HG02678 (cell line): ENCODE results near the gene NAV2.

Source experiments
- ATAC-seq: cut with Tn5 transposase; IDR thresholded peaks from one replicate; pipeline ENCODE4 v1.9.1; 2021; ENCODE audit warnings: mild to moderate bottlenecking, moderate library complexity; ENCODE audit not compliant: unreplicated experiment

Gene NAV2

DNA sequence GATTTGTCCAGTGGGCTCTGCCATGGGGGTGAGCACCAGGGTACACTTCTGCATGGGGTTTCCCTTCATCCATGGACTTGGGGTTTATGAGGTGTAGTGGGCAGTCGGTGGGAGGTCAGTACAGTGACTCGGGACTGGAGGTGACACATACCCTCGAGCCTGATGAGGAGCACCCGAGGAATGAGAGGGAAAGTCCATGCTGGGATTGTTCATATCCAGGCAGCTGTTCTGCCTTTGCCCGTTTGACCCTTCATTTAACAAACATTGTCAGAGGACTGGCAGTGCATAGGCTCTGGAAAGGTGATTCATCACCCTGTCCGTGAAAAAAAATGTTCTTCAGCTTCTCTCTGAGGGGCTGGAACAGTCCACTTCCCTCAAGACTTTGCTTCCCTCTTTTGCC lies 2.7 kb downstream of the NAV2 start:
- ATAC-seq = no peak

DNA sequence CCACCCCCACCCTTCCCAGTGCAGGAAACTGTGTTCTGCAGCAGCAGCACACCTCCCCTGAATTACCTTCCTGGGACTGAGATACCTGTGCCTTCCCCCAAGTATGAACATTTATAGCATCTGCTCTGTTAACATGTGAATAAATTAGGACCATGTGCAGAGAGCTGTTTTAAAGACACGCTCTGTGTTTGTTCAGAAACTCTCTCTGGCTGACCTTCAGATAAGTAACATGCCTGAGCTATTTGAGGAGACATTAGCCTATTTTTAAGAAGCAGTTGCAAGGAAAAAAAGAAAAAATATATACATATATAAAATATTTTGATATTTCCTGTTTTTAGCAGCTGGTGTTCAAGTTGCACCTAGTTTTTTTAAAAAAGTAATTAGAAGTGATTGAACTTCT lies 5.4 kb downstream of the NAV2 start:
- no peak for ATAC-seq

DNA sequence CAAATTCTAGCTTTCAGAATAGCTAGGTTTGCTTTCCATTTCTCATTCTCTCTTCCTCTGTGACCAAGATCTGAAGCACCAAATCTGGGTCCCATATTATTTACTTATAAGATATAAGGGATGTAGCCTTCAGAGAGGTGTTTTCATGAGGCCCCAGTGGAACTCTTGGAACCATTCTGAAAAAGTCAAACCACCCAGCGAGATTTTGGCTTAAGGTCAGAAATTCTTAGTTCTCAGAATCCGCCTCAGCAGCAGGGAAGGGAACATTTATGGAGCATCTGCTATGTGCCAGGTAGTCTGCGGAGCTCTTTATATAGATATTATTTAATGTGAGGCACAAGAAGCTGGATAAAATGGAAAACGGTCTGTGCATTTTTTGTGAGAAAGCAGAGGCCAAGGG lies 6.3 kb downstream of the NAV2 start:
- no peak for ATAC-seq

DNA sequence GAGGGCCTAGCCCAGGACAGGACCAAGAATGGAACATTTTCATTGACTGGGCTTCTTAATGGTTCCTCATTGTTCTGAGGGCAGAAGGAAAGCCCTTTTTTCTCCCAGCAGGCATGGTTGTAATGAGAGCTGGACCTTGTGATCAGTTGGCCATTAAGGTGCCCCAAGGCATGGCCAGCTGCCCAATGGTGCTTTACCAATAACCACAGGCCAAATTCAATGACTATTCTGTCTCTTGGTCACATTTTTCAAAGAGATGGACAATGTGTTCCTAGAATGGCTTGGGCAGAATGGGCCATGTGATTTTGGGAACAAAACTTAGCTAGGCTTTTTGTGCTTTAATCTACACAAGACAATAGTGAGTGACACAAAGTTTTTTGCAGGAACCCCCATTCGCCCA lies 7.3 kb downstream of the NAV2 start:
- no peak for ATAC-seq

DNA sequence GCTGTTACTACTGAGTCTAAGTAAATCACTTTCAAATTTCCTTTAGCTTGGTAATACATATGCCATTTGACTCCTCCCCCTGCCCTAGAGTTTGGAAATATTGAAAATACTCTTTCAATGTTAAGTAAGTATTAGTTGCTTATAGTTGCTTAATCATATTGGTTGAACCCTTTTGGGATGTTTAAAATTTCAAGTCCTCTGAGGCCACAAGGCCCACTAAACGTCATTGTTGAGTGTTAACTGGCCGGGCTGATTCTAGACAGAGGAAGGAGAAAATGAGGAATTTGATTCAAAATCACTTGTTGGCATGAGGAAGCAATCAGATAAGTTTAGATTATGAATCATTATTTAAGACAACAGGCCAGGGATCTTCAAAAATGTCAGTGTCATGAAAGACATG lies 8.5 kb downstream of the NAV2 start:
- ATAC-seq = no peak

DNA sequence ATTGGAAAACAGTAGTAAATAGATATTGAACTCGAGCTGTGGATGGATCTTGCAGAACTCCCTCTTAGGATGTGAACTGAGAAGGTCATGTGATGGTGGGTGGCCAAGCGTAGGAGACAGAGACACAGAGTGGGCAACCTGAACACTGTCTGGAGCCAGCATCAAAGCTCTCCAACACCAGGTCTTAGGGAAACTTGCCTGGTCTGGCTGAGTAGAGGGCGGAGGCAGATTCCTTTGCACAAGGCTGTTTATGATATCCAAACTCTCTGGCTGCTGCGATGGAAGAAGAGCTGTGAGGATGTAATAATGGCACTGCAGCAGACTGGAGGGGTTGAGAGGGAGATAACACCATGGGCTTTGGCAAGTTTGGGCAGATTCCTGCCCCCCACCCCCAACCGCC lies 10.1 kb downstream of the NAV2 start:
- no peak for ATAC-seq

DNA sequence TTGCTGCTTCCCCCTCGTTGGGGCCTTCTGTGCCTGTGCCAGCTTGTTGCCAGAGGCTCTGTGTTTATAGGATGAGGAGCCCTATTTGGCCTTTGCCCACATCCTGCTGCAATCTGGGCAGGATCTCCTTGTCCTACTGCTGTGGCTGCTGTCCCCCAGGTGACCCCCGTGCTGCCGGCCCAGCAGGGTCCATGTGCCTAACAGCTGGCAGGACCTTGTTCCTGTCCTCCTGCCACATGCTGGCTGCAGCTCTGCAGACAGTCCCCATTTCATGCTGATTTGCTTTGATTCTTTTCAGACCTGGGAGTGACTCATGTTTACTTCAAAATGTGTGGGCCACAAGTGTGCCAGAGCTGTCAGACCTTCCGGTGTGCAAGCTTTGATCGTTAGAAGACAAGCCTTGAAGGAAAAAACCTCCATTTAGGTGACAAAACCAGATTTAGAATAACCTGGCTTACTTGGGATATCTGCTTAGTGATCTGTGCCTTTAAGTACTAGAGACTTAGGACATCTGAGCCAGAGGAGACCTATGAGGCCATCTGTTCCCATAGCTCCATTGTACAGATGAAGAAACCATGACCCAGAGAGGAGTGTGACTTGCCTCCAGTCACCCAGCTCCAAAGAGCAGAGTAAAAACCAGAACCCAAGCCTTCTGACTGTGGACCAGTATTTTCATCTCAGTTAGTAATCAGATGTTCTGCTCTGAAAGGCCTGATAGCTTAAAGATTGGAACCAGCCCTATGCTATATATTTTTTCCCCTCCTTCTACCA lies 11.1 kb downstream of the NAV2 start:
- ATAC-seq = no peak

DNA sequence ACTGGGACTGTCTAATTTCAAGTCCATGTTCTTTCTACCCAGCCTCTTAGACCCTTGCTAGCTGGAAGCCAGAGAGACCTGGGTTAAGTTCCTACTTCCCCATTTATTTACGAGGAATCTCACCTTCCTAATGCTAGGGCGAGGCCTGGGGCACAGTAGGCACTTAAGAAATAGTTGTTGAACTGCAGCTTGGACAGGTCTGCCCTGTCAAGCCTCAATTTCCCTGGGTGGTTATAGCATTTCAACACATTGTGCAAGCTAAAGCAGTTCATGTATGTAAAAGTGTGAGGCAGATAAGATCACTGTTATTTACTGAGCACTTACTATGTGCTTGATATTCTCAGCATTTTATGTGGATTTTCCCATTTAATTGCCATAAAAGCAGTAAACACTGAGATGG lies 12.1 kb downstream of the NAV2 start:
- ATAC-seq = no peak

DNA sequence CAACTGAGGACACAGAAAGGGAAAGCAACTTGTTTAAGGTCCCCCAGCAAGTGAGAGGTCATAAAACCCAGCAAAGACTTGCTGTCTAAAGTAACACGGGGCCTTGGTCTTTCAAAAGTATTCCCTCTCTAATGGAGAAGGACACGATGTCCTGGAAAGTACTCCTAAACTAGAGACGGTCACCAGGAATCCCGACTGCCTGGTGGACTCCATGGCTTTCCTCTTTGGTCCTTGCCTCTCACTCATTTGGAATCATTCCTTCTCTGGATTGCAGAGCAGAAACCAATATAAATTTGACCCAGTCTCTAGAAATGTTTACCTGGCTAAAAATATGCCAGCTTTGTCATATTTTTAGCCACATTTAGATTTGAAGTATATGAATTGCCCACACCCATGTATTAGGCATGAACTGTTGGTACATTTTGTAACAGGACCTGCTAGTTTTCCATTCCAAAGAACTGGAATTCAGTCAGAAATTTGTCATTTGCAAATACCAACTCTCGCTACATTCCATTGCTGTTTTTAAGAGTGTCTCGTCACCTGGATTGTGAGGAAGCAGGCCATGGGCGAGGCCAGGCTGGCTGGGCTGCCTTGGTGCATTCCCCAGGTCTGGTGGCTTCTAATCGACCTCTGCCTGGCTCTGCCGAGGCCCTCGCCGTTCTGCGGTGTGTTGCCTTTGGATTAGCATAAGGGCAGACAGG lies 12.9 kb downstream of the NAV2 start:
- ATAC-seq = no peak

DNA sequence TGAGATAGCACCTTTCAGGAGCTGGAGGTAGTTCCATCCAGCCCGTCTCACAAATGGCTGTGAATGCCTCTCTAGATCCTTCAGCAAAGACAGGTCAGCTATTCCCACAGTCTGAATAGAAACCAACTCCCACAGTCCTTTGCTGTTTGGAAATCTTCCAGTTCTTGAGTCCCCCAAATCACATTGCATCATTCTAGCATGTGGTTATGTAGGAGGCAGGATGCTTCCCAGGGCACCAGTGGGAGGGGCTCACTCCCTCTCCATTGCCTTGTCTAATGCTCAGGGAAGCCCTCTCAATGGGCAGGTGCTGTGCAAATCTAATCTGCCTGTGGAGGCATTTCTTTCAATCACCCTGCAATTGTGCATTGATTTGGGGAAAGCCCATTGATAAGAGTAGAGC lies 14.6 kb downstream of the NAV2 start:
- ATAC-seq = no peak

DNA sequence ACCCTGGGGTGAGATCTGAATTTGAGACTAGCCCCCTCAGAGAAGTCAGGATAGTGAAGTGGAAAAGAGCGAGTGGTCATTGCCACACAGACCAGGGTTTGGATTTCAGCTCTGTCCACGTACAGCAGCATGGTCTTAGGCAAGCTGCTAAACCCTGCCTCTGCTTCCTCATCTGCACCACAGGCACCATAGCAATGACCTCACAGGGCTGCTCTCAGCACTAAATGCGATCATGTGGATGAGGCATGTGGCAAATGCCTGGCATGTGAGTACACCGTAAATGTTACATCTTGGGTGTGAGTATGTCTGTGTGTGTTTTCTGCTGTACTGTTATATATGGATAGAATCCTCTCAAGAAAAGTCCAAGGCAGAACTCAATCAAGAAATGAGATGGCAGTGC lies 15.8 kb downstream of the NAV2 start:
- ATAC-seq = no peak

DNA sequence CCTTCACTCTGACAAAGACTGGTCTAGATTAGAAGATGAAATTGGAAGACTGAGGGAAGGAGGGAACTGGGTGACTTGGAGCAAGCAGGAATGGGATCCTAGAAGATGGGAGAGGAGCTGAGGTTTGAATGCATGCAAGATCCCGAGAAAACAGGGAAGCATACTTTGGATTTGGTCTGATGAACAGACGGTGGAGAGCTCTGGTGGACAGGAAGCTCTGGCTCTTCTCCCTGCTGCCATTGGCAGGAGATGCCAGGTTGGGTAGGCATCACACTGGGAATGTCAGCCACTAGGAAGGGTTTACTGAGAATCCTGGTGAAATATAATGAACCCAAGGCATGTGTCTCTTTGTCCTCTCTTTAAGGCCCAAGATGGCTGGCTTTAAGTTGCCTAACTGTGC lies 16.5 kb downstream of the NAV2 start:
- no peak for ATAC-seq

DNA sequence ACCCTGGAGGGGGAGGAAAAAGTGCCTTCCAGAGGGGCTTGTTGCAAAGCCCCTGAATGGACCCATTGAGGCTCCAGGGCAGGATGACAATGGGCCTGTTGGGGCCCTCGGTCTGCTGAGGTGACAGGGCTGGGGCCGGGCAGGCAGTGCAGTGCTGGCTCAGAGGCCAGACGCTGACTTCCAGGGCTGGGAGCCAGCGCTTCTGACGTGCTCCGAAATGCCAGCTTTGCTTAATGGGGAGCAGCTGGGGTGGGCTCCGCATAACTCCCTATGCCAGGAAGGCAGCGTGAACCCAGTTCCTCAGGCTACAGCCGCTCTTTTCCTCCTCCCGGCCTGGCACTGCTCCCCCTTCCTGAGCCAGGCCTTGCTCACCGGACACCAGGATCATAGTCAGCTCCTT lies 17.7 kb downstream of the NAV2 start:
- no peak for ATAC-seq

DNA sequence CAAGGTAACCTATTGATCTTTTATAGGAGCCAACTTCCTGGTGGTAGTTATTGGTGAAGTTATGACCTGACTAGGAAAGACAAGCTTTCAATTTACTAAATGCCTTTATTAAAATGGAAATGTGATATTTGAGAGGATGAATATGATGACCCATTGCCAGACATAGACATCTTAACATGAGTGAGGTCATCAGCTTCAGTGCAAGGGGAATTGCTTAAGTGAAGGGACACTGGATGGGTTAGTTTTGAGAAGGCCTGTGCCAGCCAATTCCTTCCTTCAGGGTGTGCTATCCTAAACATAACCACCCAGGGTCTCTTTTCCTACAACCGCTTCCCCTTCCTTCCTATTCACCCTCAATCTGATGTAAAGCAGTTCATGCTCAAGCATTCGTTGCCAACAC lies 21.5 kb downstream of the NAV2 start:
- no peak for ATAC-seq

DNA sequence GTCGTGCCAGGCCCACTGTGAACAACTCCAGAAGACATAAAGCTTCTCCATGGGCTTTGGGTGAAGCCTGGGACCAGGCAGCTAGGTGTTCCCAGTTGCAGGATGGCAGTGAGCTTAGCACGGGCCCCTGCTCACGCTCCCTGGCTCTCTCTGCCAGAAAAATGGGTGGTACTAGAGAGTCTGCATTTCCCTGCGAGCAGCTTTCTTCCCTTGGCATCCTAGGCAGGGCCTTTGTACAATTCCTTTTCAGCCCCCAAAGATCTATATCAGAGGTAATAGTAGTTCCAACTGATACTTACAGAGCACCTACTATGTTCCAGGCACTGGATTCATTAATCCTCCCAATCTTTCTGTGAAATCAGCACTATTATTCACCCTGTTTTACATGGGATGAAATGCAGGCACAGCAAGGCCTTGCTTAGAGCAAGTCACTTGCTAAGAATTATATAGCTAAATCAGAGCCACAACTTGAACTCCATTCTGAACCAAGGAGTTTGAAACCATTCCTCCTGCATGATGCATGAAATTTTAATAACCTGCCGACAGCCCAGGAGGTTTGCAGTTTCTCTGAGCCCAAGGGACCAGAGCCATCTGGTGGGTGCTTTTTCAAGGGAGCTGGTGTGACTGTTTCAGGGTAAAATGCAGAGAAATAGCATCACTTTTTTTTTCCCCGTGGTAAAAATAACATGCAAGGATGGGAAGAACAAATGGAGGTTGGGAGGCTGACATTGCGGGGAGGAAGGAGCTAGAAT lies 22.7 kb downstream of the NAV2 start:
- ATAC-seq = no peak

DNA sequence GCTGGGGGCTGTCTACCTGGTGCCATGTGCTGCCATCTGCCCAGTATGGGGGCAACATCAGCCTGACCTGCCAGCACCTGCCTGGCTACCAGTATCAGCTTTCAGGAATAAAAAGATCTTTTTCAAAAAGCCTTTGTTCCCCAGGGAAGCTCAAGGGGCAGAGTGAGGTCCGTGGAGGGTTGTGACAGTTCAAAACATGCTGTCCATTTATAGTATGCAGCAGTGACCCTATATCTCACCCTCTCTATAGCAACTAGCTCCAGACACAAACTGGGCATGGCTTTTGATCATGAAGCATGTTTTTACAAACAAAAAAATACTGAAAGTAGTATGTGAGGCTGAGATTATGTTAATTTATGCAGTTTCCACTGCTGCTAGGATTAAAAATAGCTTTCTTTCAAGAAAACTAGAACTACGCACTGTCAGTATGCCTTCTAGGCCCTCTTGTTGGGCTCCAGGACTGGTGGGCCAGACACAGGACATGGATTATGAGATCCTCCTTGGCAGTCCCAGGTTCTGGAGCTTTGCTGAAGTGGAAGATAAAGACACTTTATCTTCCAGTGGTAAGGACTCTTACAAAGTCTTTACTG lies 23.4 kb downstream of the NAV2 start:
- ATAC-seq = no peak

DNA sequence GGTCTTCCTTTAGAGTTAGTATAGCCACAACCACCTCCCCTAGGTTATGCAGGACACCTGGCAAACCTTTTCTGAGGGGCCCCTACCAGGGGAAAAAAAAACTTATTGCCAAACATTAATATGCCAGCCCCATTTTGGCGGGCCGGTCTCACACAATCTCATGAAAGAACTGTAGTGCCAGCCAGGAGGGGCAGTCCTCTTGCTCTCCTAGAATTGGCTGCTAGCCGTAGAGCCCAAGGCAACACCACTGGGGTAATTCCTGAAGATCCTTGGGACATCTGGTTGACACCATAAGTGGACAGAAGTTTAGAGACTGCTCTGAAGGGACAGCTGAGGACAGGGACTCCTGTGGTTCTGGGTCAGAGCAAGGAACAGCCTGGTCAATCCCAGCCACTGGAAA lies 24.2 kb downstream of the NAV2 start:
- ATAC-seq = no peak

DNA sequence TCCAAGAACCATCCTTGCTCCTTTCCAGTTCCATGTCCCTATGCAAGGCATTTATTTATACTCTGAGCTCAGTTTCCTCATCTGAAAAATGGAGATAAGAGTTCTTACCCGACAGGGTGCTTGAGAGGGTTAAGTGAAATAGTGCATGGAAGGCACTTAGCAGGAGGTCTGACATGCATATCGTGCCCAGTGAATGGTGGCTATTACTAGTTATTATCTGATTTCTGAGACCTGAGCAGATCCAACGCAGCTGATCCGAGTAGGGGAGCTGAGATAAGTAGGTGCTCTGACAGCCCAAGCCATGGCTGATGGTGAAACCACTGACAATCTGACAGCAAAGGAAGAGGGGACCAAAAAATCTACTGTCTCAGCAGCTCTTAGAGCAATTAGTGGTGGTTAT lies 24.9 kb downstream of the NAV2 start:
- no peak for ATAC-seq

DNA sequence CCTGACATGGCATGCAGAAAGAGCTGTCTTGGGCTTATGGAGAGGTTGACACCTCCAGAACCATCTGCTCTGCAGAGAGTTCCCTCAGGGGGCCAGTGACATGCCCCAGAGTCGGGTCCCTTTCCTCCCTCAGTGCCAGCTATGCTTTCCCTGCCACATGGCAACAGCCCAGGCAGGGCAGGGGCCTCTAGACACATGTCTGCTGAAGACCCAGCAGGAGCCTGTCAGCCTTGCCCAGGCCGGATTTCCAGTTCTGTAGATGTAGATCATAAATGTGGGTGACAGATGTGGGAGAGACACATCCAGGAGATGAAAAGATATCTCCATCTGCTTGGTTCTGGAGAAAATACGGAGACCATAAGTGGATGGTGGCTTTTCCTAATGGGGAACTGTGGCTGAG lies 25.5 kb downstream of the NAV2 start:
- no peak for ATAC-seq

DNA sequence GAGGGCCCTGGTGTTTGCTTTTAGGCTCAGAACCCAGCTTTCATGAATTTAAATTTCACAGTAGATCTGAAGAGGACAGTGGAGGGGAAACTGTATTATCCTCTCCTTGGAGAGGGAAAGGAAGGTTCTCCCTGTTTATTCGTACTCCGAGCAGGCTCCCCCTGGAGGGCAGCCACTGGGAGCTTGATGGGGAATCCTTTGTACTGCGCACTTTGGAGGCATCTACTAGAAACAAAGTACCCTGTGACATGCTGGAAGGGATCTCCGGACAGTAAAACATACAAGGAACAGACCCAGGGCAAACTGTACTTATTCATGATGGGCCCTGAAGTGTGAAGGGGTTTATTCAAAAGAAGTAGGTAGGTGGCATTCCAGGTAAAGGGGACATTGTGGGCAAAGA lies 27.2 kb downstream of the NAV2 start:
- no peak for ATAC-seq

DNA sequence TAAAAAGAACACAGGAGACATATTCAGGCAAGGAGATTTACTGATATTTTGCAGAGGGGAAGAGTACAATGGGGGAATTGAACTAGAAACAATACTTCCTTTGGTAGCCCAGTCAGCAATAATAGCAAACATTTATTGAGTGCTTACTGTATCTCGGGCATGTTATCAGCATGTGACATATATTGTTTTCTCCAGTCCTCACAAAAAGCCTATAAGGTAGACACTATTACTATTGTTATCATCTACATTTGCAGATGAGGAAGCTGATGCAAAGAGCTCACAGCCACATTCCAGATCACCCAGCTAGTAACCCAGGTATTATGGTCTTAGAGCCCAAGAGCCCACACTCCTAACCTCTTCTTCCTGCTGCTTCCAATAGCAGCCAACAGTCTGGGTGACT lies 27.9 kb downstream of the NAV2 start:
- ATAC-seq = no peak
